H1 (cell line): ENCODE data around the gene PACSIN2.

ENCODE experiments used
- CEBPB ChIP-seq: IDR thresholded peaks from 2 replicates; pipeline ENCODE4 v1.6.1; 2012; ENCODE audit warnings: low read depth, low read length
- FOSL1 ChIP-seq: IDR thresholded peaks from 2 replicates; pipeline ENCODE4 v1.6.1; 2011; ENCODE audit warnings: mild to moderate bottlenecking, low read depth, low read length, moderate library complexity; ENCODE audit not compliant: insufficient read depth
- GABPA ChIP-seq: IDR thresholded peaks from 2 replicates; pipeline ENCODE4 v1.6.1; 2011; ENCODE audit warnings: mild to moderate bottlenecking, low read length, moderate library complexity, borderline replicate concordance; ENCODE audit not compliant: insufficient read depth
- POLR2A ChIP-seq, 2 experiments: IDR thresholded peaks; 1 replicate in 1 of 2; 2 replicates in 1 of 2; pipeline ENCODE4 v1.6.1; 2011; ENCODE audit warnings: low read depth in 2 of 2, low read length in 2 of 2, mild to moderate bottlenecking in 2 of 2; ENCODE audit errors: control extremely low read depth in 1 of 2
- POLR2AphosphoS5 ChIP-seq: IDR thresholded peaks from 2 replicates; pipeline ENCODE4 v1.6.1; 2011; ENCODE audit warnings: low read depth, low read length
- SP2 ChIP-seq: IDR thresholded peaks from 2 replicates; pipeline ENCODE4 v1.6.1; 2012; ENCODE audit warnings: mild to moderate bottlenecking, low read length, inconsistent platforms
- TAF1 ChIP-seq: IDR thresholded peaks from 2 replicates; pipeline ENCODE4 v1.6.1; 2011; ENCODE audit warnings: mild to moderate bottlenecking, low read depth, low read length
- TAF7 ChIP-seq: optimal IDR thresholded peaks from 2 replicates; pipeline ENCODE3; 2011; ENCODE audit warnings: low read depth, mild to moderate bottlenecking, inconsistent platforms, low read length, moderate library complexity, borderline replicate concordance
- TEAD4 ChIP-seq: IDR thresholded peaks from 2 replicates; pipeline ENCODE4 v1.6.1; 2012; ENCODE audit warnings: low read depth, low read length, inconsistent platforms, mixed read lengths
- YY1 ChIP-seq: IDR thresholded peaks from 2 replicates; pipeline ENCODE4 v1.6.1; 2011; ENCODE audit warnings: low read depth, mild to moderate bottlenecking, low read length
- ZNF274 ChIP-seq: IDR thresholded peaks from 2 replicates; pipeline ENCODE4 v1.7.0; 2012; ENCODE audit warnings: low read length, borderline replicate concordance; ENCODE audit errors: extremely low read depth
- TF ChIP-seq, protein P1 (sequence below), 3 experiments: IDR thresholded peaks; 1 replicate in 2 of 3; 2 replicates in 1 of 3; pipeline versions ENCODE4 v1.5.1 to v1.6.1; 2011; ENCODE audit warnings: low read length in 3 of 3, mild to moderate bottlenecking in 3 of 3, inconsistent platforms in 2 of 3, low read depth in 1 of 3, moderate library complexity in 1 of 3; ENCODE audit not compliant: insufficient read depth in 1 of 3; ENCODE audit errors: control extremely low read depth in 1 of 3
- TF ChIP-seq, protein P2 (sequence below): IDR thresholded peaks from 2 replicates; pipeline ENCODE4 v1.6.1; 2011; ENCODE audit warnings: low read length, improper control_type of control experiment

GRCh38 chr22:43053176-43053575 is 38.2 kb upstream of the PACSIN2 start:
- no peak for TF ChIP-seq TAF1
- TF ChIP-seq, protein P1, sequence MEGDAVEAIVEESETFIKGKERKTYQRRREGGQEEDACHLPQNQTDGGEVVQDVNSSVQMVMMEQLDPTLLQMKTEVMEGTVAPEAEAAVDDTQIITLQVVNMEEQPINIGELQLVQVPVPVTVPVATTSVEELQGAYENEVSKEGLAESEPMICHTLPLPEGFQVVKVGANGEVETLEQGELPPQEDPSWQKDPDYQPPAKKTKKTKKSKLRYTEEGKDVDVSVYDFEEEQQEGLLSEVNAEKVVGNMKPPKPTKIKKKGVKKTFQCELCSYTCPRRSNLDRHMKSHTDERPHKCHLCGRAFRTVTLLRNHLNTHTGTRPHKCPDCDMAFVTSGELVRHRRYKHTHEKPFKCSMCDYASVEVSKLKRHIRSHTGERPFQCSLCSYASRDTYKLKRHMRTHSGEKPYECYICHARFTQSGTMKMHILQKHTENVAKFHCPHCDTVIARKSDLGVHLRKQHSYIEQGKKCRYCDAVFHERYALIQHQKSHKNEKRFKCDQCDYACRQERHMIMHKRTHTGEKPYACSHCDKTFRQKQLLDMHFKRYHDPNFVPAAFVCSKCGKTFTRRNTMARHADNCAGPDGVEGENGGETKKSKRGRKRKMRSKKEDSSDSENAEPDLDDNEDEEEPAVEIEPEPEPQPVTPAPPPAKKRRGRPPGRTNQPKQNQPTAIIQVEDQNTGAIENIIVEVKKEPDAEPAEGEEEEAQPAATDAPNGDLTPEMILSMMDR (IDR thresholded peaks at IDR 0.05; ENCODE audit: control extremely low read depth in 1 of 3, insufficient read depth in 1 of 3, low read depth in 1 of 3, low read length in 3 of 3): peak; percentile 16 to 65 (median 55)
- no peak for TF ChIP-seq FOSL1
- no peak for TF ChIP-seq POLR2AphosphoS5
- TF ChIP-seq, protein P2, sequence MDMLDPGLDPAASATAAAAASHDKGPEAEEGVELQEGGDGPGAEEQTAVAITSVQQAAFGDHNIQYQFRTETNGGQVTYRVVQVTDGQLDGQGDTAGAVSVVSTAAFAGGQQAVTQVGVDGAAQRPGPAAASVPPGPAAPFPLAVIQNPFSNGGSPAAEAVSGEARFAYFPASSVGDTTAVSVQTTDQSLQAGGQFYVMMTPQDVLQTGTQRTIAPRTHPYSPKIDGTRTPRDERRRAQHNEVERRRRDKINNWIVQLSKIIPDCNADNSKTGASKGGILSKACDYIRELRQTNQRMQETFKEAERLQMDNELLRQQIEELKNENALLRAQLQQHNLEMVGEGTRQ: no peak
- no peak for TF ChIP-seq TEAD4
- TF ChIP-seq CEBPB: no peak
- no peak for TF ChIP-seq POLR2A (IDR thresholded peaks at IDR 0.05; ENCODE audit: control extremely low read depth in 1 of 2, low read depth in 2 of 2, low read length in 2 of 2)
- TF ChIP-seq SP2: no peak
- TF ChIP-seq YY1: no peak
- no peak for TF ChIP-seq GABPA
- no peak for TF ChIP-seq ZNF274
- TF ChIP-seq TAF7: no peak
